ENCODE measurements around the gene PAFAH1B2. TPM values are rescaled to one million over a fixed set of nuclear protein-coding genes. Genes with fewer than 3 reads are reported as not detected.
"Not testable (repeated sequence)": the region's sequence is repeated elsewhere in the genome, so short reads cannot be mapped to it uniquely, and the experiment has no call there.

PAFAH1B2 gene
- total RNA-seq, 1 donor from 2014 or later = 51.4 TPM

- no peak for DNase-seq
- no peak for ATAC-seq
- intact Hi-C loops (cut with micrococcal nuclease) = no loop called here
Measured at GRCh38 chr11:117126223-117126965, 17.7 kb upstream of the PAFAH1B2 start.

- no peak for ATAC-seq
- intact Hi-C loops (cut with micrococcal nuclease) = no loop called here
Measured at GRCh38 chr11:117127171-117127901, 16.8 kb upstream of the PAFAH1B2 start.

GRCh38 chr11:117128289-117128688 is 15.8 kb upstream of the PAFAH1B2 start:
- ATAC-seq (no peak), DNase-seq (no peak)
- intact Hi-C loops (cut with micrococcal nuclease) = no loop called here

More at GRCh38 chr11:117127171-117127901, 16.8 kb upstream of the PAFAH1B2 start:
- DNase-seq = no peak

GRCh38 chr11:117130396-117130795 is 13.7 kb upstream of the PAFAH1B2 start:
- intact Hi-C loops (cut with micrococcal nuclease); ATAC-seq; DNase-seq: not testable (repeated sequence)

GRCh38 chr11:117130879-117131278 is 13.2 kb upstream of the PAFAH1B2 start:
- DNase-seq (no peak), ATAC-seq (no peak)
- intact Hi-C loops (cut with micrococcal nuclease) = no loop called here

- no peak for DNase-seq
- ATAC-seq = no peak
- intact Hi-C loops (cut with micrococcal nuclease) = no loop called here
Measured at GRCh38 chr11:117134431-117134830, 9.7 kb upstream of the PAFAH1B2 start.

GRCh38 chr11:117134979-117135378 is 9.1 kb upstream of the PAFAH1B2 start:
- intact Hi-C loops (cut with micrococcal nuclease); ATAC-seq: not testable (repeated sequence)

GRCh38 chr11:117137223-117138086 is 6.6 kb upstream of the PAFAH1B2 start:
- intact Hi-C loops (cut with micrococcal nuclease); DNase-seq: not testable (repeated sequence)
- ATAC-seq = peak; percentile 85

More at GRCh38 chr11:117134979-117135378, 9.1 kb upstream of the PAFAH1B2 start:
- DNase-seq = not testable (repeated sequence)

- intact Hi-C loops (cut with micrococcal nuclease) = no loop called here
- ATAC-seq (peak; percentile 32), DNase-seq (peak; percentile 52)
Measured at GRCh38 chr11:117143390-117143789, 697 bp upstream of the PAFAH1B2 start.

GRCh38 chr11:117144477-117145392 is 648 bp downstream of the PAFAH1B2 start:
- peak; percentile 79 for ATAC-seq
- DNase-seq = peak; percentile 74
- intact Hi-C loops (cut with micrococcal nuclease) = no loop called here

- DNase-seq (no peak), ATAC-seq (no peak)
- intact Hi-C loops (cut with micrococcal nuclease) = no loop called here
Measured at GRCh38 chr11:117145393-117145761, 1.3 kb downstream of the PAFAH1B2 start.

GRCh38 chr11:117146521-117146920 is 2.4 kb downstream of the PAFAH1B2 start:
- intact Hi-C loops (cut with micrococcal nuclease) = no loop called here

GRCh38 chr11:117152066-117152465 is 8.0 kb downstream of the PAFAH1B2 start:
- no peak for ATAC-seq

More at GRCh38 chr11:117146521-117146920, 2.4 kb downstream of the PAFAH1B2 start:
- ATAC-seq (no peak), DNase-seq (no peak)

GRCh38 chr11:117154468-117154867 is 10.4 kb downstream of the PAFAH1B2 start:
- ATAC-seq (no peak), DNase-seq (no peak)
- intact Hi-C loops (cut with micrococcal nuclease) = no loop called here

More at GRCh38 chr11:117152066-117152465, 8.0 kb downstream of the PAFAH1B2 start:
- intact Hi-C loops (cut with micrococcal nuclease) = no loop called here
- no peak for DNase-seq

GRCh38 chr11:117157507-117157906 is 13.4 kb downstream of the PAFAH1B2 start:
- intact Hi-C loops (cut with micrococcal nuclease) = no loop called here
- no peak for ATAC-seq

GRCh38 chr11:117159892-117160291 is 15.8 kb downstream of the PAFAH1B2 start:
- intact Hi-C loops (cut with micrococcal nuclease) = no loop called here
- DNase-seq (no peak), ATAC-seq (no peak)

More at GRCh38 chr11:117157507-117157906, 13.4 kb downstream of the PAFAH1B2 start:
- no peak for DNase-seq

- intact Hi-C loops (cut with micrococcal nuclease) = no loop called here
- DNase-seq (no peak), ATAC-seq (no peak)
Measured at GRCh38 chr11:117160826-117161225, 16.7 kb downstream of the PAFAH1B2 start.

GRCh38 chr11:117166491-117166890 is 22.4 kb downstream of the PAFAH1B2 start:
- DNase-seq (no peak), ATAC-seq (no peak)
- intact Hi-C loops (cut with micrococcal nuclease) = no loop called here
